Aorta (tissue), 5 donors: Measurements from ENCODE around the gene DLG4. TPM values are rescaled to one million over a fixed set of nuclear protein-coding genes. Genes with fewer than 3 reads are reported as not detected.
"Not testable (repeated sequence)": the region's sequence is repeated elsewhere in the genome, so short reads cannot be mapped to it uniquely, and the experiment has no call there.

ENCODE experiments used
- ATAC-seq: fragments of 200-7000 bp; cut with Tn5 transposase; one replicate; pipeline ENCODE4 v1.9.1; 2022; ENCODE audit warnings: moderate library complexity; ENCODE audit not compliant: low FRiP score
- DNase-seq, 2 donors: peaks; one replicate each; pipeline ENCODE4 v3.0.0-alpha.2; 2020
- H3K27ac ChIP-seq, 2 donors: one replicate each; pipeline ENCODE4 v1.5.1; 2013; ENCODE audit warnings: low read length in 2 of 2, mild to moderate bottlenecking in 2 of 2, moderate library complexity in 2 of 2, control low read depth in 1 of 2, inconsistent platforms in 1 of 2, low read depth in 1 of 2
- H3K27me3 ChIP-seq, 2 donors: one replicate each; pipeline ENCODE4 v1.6.1; 2013; ENCODE audit warnings: control low read depth in 1 of 2, low read length in 1 of 2, mild to moderate bottlenecking in 1 of 2, moderate library complexity in 1 of 2; ENCODE audit not compliant: insufficient read depth in 2 of 2, control insufficient read depth in 1 of 2
- H3K36me3 ChIP-seq, 2 donors: one replicate each; pipeline ENCODE4 v1.6.1; 2013; ENCODE audit warnings: control low read depth in 1 of 2, low read length in 1 of 2, mild to moderate bottlenecking in 1 of 2; ENCODE audit not compliant: insufficient read depth in 2 of 2, control insufficient read depth in 1 of 2
- H3K4me1 ChIP-seq, 2 donors: one replicate each; pipeline ENCODE4 v1.6.1; 2013; ENCODE audit warnings: low read length in 2 of 2, control low read depth in 1 of 2, mild to moderate bottlenecking in 1 of 2, moderate library complexity in 1 of 2; ENCODE audit not compliant: insufficient read depth in 2 of 2, control insufficient read depth in 1 of 2
- H3K4me3 ChIP-seq, 2 donors: one replicate each; pipeline ENCODE4 v1.5.1; 2013; ENCODE audit warnings: low read length in 2 of 2, control low read depth in 1 of 2, mild to moderate bottlenecking in 1 of 2
- H3K9me3 ChIP-seq: one replicate; pipeline ENCODE4 v1.6.1; 2013; ENCODE audit warnings: mild to moderate bottlenecking, low read length; ENCODE audit not compliant: control insufficient read depth
- WGBS, 2 donors: extraction: QIAGEN DNeasy Blood & Tissue Kit; methylation state at CpG; one replicate each; pipeline ENCODE4 v1.1.7; 2013; 5-methylcytosine and 5-hydroxymethylcytosine counted together
- intact Hi-C, 2 donors: fragments of 100-400 bp; cut with DNase I; formaldehyde crosslinking; loops; one replicate each; pipeline versions ENCODE4 v1.14.2 to v1.15.0; 2022
- polyA plus RNA-seq, 2 donors: library from polyadenylated mRNA; stranded (reverse); fragments of 200-250 nt; gene quantifications; one replicate each; pipeline ENCODE4 v1.2.3, GENCODE V29; 2013
- total RNA-seq, 2 donors: library from RNA; stranded (reverse); fragmentation: NEBNext Ultra II Directional; extraction: Animal tissue kit (Norgen Biotek cat#: 25700); gene quantifications; one replicate each; pipeline ENCODE4 v1.2.1, GENCODE V29; 2021
- donor health status: healthy with polysubstance abuse.
- donor health status: Bipolar disorder and iron deficiency.
- donor health status: DM: no; HTN: no; CAD: no.
- donor health status: DM: no; HTN: no; CAD: no.
- donor health status: DM: yes; HTN: yes; CAD: no.

Gene DLG4
- total and polyA plus RNA-seq, 4 donors: 6.6 to 54.7 (median 19.4) TPM

GRCh38 chr17:7250695-7251627 is 31.3 kb upstream of the DLG4 start:
- peaks cover 0 to 2% of the 10 kb centered on the region in 2 donors for H3K4me1 ChIP-seq
- intact Hi-C loops: loop anchor here in 1 of 2 donors (5.0 kb wide), 1 partner anchor 46 kb away; no protein-coding TSS in a partner anchor

GRCh38 chr17:7249830-7250229 is 30.2 kb upstream of the DLG4 start:
- H3K9me3 ChIP-seq: no peaks in the 10 kb centered on the region
- 76% methylated on average over 7 of the region's 7 CpGs for WGBS, 2 donors
- peaks cover 0 to 2% of the 10 kb centered on the region in 2 donors for H3K4me1 ChIP-seq
- no peaks in the 10 kb centered on the region for H3K27me3 ChIP-seq
- H3K36me3 ChIP-seq: peaks cover 0 to 5% of the 10 kb centered on the region in 2 donors
- DNase-seq: no peak
- intact Hi-C loops: loop anchor here in 1 of 2 donors (5.0 kb wide), 1 partner anchor 47 kb away; no protein-coding TSS in a partner anchor
- no peak overlapping the region for H3K4me3 ChIP-seq
- no peak overlapping the region for H3K27ac ChIP-seq
- ATAC-seq: no peak

More at GRCh38 chr17:7250695-7251627, 31.3 kb upstream of the DLG4 start:
- WGBS, 2 donors: 0 to 1% methylated on average over 41 to 55 of the region's 55 CpGs
- no peaks in the 10 kb centered on the region for H3K27me3 ChIP-seq
- DNase-seq (no peak), ATAC-seq (no peak)
- H3K27ac ChIP-seq: peak overlapping the region; percentile 40 to 73
- H3K4me3 ChIP-seq: peak overlapping the region; percentile 98 to 99
- H3K9me3 ChIP-seq: no peaks in the 10 kb centered on the region
- peaks cover 0 to 3% of the 10 kb centered on the region in 2 donors for H3K36me3 ChIP-seq

- Histone ChIP-seq H3K4me1 (peaks cover 0 to 2% of the 10 kb centered on the region in 2 donors), H3K4me3 (no peak overlapping the region), H3K27ac (no peak overlapping the region), H3K36me3 (peaks cover 0 to 2% of the 10 kb centered on the region in 2 donors), H3K27me3 (no peaks in the 10 kb centered on the region), H3K9me3 (no peaks in the 10 kb centered on the region)
- DNase-seq: no peak
- intact Hi-C loops: no loop called here
- 76 to 77% methylated on average over 6 of the region's 6 CpGs for WGBS, 2 donors
- no peak for ATAC-seq
Measured at GRCh38 chr17:7249214-7249613, 29.6 kb upstream of the DLG4 start.

- H3K27me3 ChIP-seq: no peaks in the 10 kb centered on the region
- ATAC-seq (no peak), DNase-seq (no peak)
- peaks cover 0 to 2% of the 10 kb centered on the region in 2 donors for H3K36me3 ChIP-seq
- intact Hi-C loops: no loop called here
- no peak overlapping the region for H3K4me3 ChIP-seq
- no peaks in the 10 kb centered on the region for H3K9me3 ChIP-seq
- no peak overlapping the region for H3K27ac ChIP-seq
- peaks cover 0 to 2% of the 10 kb centered on the region in 2 donors for H3K4me1 ChIP-seq
- WGBS, 2 donors: 66 to 72% methylated on average over 4 of the region's 4 CpGs
Measured at GRCh38 chr17:7248796-7249195, 29.2 kb upstream of the DLG4 start.

GRCh38 chr17:7246779-7247178 is 27.1 kb upstream of the DLG4 start:
- H3K9me3 ChIP-seq: no peaks in the 10 kb centered on the region
- H3K36me3 ChIP-seq: peaks cover 0 to 2% of the 10 kb centered on the region in 2 donors
- no peak overlapping the region for H3K27ac ChIP-seq
- no peak overlapping the region for H3K4me3 ChIP-seq
- DNase-seq (no peak), ATAC-seq (no peak)
- H3K4me1 ChIP-seq: peaks cover 0 to 2% of the 10 kb centered on the region in 2 donors
- no peaks in the 10 kb centered on the region for H3K27me3 ChIP-seq
- 89 to 91% methylated on average over 5 of the region's 5 CpGs for WGBS, 2 donors
- intact Hi-C loops: no loop called here

GRCh38 chr17:7243838-7244237 is 24.2 kb upstream of the DLG4 start:
- H3K9me3 ChIP-seq, DNase-seq, H3K4me1 ChIP-seq, H3K4me3 ChIP-seq, ATAC-seq, H3K27ac ChIP-seq, H3K27me3 ChIP-seq, H3K36me3 ChIP-seq, intact Hi-C loops: not testable (repeated sequence)
- WGBS, 2 donors: 67 to 69% methylated on average over 10 of the region's 10 CpGs

GRCh38 chr17:7243453-7243729 is 23.8 kb upstream of the DLG4 start:
- Histone ChIP-seq H3K27me3 (no peaks in the 10 kb centered on the region), H3K27ac (peak overlapping the region in 1 of 2 donors; percentile 96), H3K9me3 (no peaks in the 10 kb centered on the region), H3K4me1 (peaks cover 0 to 3% of the 10 kb centered on the region in 2 donors), H3K4me3 (peak overlapping the region; percentile 20 to 42), H3K36me3 (peaks cover 0 to 2% of the 10 kb centered on the region in 2 donors)
- DNase-seq (no peak), ATAC-seq (no peak)
- intact Hi-C loops: no loop called here
- WGBS, 2 donors: 24% methylated on average over 2 of the region's 2 CpGs

- peaks cover 0 to 2% of the 10 kb centered on the region in 2 donors for H3K36me3 ChIP-seq
- peak; percentile 88 for ATAC-seq
- H3K9me3 ChIP-seq: no peaks in the 10 kb centered on the region
Measured at GRCh38 chr17:7242717-7243452, 23.2 kb upstream of the DLG4 start.

More at GRCh38 chr17:7242717-7243452, 23.2 kb upstream of the DLG4 start:
- 0% methylated on average over 42 to 49 of the region's 49 CpGs for WGBS, 2 donors
- H3K4me1 ChIP-seq: peaks cover 0 to 3% of the 10 kb centered on the region in 2 donors
- intact Hi-C loops: no loop called here
- H3K27me3 ChIP-seq: no peaks in the 10 kb centered on the region
- H3K4me3 ChIP-seq: peak overlapping the region; percentile 20 to 51
- peak overlapping the region in 1 of 2 donors; percentile 96 for H3K27ac ChIP-seq
- DNase-seq: peak; percentile 98
